ENCODE results near the gene TRAPPC3L. TPM values are rescaled to one million over a fixed set of nuclear protein-coding genes. Genes with fewer than 3 reads are reported as not detected.

TRAPPC3L gene
- total and polyA plus RNA-seq, 7 donors: 0.03 to 0.16 (median 0.06) TPM; not detected in 4

- Histone ChIP-seq H3K27me3 (ENCODE audit: insufficient read depth in 3 of 3, low read length in 2 of 3) (no peaks in the 10 kb centered on the region), H3K4me1 (peaks cover 9% of the 10 kb centered on the region), H3K27ac (no peak overlapping the region), H3K4me3 (no peak overlapping the region), H3K9me3 (no peaks in the 10 kb centered on the region), H3K36me3 (ENCODE audit: insufficient read depth in 1 of 2, low read depth in 1 of 2) (no peaks in the 10 kb centered on the region)
- intact Hi-C loops (cut with DNase I): no loop called here
- no peak for TF ChIP-seq CTCF (IDR thresholded peaks at IDR 0.05)
- ATAC-seq (no peak), DNase-seq (no peak)
- WGBS, 3 donors: 93 to 96% (median 93%) methylated on average over 4 of the region's 4 CpGs
Observed at GRCh38 chr6:116562019-116562403, 16.5 kb upstream of the TRAPPC3L start.

GRCh38 chr6:116561377-116562018 is 16.0 kb upstream of the TRAPPC3L start:
- no peak overlapping the region for H3K27ac ChIP-seq
- TF ChIP-seq CTCF (IDR thresholded peaks at IDR 0.05): peak; percentile 96
- no peaks in the 10 kb centered on the region for H3K27me3 ChIP-seq (ENCODE audit: insufficient read depth in 3 of 3, low read length in 2 of 3)
- intact Hi-C loops (cut with DNase I): loop anchor here in 1 of 2 donors (2.0 kb wide), 2 partner anchors 25 to 275 kb away; no protein-coding TSS in a partner anchor
- H3K4me3 ChIP-seq: peak overlapping the region; percentile 53
- H3K36me3 ChIP-seq (ENCODE audit: insufficient read depth in 1 of 2, low read depth in 1 of 2): no peaks in the 10 kb centered on the region
- 39 to 45% (median 40%) methylated on average over 9 of the region's 9 CpGs for WGBS, 3 donors
- no peaks in the 10 kb centered on the region for H3K9me3 ChIP-seq
- peaks cover 9% of the 10 kb centered on the region for H3K4me1 ChIP-seq
- DNase-seq (peak; percentile 67 to 80), ATAC-seq (peak; percentile 40 to 80 (median 65))

GRCh38 chr6:116560130-116560529 is 14.6 kb upstream of the TRAPPC3L start:
- H3K4me1 ChIP-seq: peaks cover 9% of the 10 kb centered on the region
- H3K4me3 ChIP-seq: no peak overlapping the region
- H3K36me3 ChIP-seq (ENCODE audit: insufficient read depth in 1 of 2, low read depth in 1 of 2): no peaks in the 10 kb centered on the region
- peaks cover 0 to 3% (median 0%) of the 10 kb centered on the region in 3 donors for H3K27me3 ChIP-seq (ENCODE audit: insufficient read depth in 3 of 3, low read length in 2 of 3)
- no peak overlapping the region for H3K27ac ChIP-seq
- intact Hi-C loops (cut with DNase I): loop anchor here in 1 of 2 donors (2.0 kb wide), 2 partner anchors 23 to 273 kb away; no protein-coding TSS in a partner anchor
- H3K9me3 ChIP-seq: no peaks in the 10 kb centered on the region
- no peak for ATAC-seq
- no peak for DNase-seq
- no peak for TF ChIP-seq CTCF (IDR thresholded peaks at IDR 0.05)
- 70 to 88% (median 77%) methylated on average over 2 of the region's 2 CpGs for WGBS, 3 donors

- peak overlapping the region; percentile 19 for H3K27ac ChIP-seq
- no peak for TF ChIP-seq CTCF (IDR thresholded peaks at IDR 0.05)
- H3K27me3 ChIP-seq (ENCODE audit: insufficient read depth in 3 of 3, low read length in 2 of 3): peaks cover 0 to 3% (median 0%) of the 10 kb centered on the region in 3 donors
- no peaks in the 10 kb centered on the region for H3K9me3 ChIP-seq
- H3K36me3 ChIP-seq (ENCODE audit: insufficient read depth in 1 of 2, low read depth in 1 of 2): no peaks in the 10 kb centered on the region
- intact Hi-C loops (cut with DNase I): no loop called here
- H3K4me3 ChIP-seq: no peak overlapping the region
- no peak for DNase-seq
- ATAC-seq: peak; percentile 40 to 84 (median 74)
- H3K4me1 ChIP-seq: peaks cover 9% of the 10 kb centered on the region
- 11 to 29% (median 14%) methylated on average over 5 of the region's 5 CpGs for WGBS, 3 donors
Observed at GRCh38 chr6:116557893-116558292, 12.4 kb upstream of the TRAPPC3L start.
